ENCODE results near the gene BRD1.
A peak's percentile ranks its signal among the peaks of the same experiment; 100 is the strongest.

The BRD1 gene

DNA sequence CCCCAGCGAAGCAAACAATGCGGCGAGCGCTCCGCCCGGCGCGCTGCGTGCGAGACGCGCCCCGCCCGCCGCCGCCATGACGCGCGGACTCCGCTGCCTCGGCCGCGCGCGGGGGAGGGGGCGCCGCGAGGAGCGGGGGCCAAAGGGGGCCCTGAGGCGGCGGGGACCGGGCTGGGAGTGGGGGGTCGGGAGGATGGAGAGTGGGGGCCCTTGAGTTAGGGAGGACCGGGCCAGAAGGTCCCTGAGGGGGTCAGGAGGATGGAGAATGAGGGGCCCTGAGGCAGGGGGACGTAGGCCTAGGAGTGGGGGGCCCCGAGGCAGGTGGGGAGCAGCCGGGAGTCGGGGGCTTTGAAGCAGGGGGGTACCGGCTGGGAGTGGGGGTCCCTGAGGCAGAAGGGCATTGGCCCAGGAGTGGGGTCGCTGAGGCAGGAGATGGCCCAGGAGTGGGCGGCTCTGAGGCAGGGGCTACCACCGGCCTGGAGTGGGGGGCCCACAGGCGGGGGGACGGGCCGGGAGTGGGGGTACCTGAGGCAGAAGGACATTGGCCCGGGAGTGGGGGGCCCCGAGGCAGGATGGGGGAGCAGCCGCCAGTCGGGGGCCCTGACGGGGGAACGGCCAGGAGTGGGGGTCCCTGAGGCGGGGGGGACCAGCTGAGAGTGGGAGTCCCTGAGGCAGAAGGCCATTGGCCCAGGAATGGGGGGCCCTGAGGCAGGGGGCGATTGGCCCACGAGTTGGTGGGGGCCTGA lies at the start of gene BRD1:
BRD1 (minus strand) TSS at position 21 of the 746 bp plus-strand sequence. CDS start 3,556 bp downstream, outside the sequence.
- peak; percentile 42 for DNase-seq

DNA sequence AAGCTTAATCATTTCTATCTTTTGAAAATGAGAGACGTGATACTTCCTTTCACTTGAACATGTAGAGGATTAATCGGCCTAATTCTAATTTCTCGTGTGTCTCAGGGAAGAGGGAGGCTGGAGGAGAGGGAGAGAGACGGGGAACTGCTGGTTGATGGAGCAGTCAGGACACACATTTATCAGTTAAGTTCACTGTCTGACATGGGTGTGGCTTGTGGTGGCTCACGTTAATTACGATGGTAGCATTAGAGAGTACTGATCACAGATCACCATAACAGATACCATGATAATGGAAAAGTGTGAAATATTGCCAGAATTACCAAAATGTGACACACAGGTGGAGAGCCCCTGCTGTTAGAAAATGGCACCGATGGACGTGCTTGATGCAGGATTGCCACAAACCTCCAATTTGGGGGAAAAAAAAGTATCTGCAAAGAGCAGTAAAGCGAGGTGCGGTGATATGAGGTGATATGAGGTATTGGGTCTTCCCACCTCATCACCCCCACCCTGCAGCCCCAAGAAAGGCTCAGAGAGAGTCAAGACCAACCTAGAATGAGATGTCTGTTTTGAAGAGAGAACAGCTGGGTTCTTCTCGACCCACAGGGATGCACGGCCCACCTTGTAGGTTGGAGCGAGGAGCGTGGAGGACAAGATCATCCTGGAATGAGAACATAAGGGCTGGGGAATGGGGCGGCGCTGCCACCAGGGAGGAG lies 45.7 kb upstream of the BRD1 start:
- DNase-seq: no peak

DNA sequence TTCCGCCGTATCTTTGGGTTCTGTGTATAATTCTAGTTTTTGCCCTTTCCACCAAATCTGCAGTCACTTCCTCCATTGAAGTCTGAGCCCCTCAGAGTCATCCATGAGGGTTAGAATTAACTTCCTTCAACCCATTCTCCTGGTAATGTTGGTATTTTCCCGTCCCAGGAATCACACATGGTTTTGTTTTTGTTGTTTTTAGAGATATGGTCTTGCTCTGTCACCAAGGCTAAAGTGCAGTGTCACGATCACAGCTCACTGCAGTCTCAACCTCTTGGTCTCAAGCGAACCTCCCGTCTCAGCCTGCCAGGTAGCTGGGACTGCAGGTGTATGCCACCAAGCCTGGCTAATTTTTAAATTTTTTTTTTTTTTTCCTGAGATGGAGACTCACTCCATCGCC lies 44.7 kb upstream of the BRD1 start:
- DNase-seq: no peak

DNA sequence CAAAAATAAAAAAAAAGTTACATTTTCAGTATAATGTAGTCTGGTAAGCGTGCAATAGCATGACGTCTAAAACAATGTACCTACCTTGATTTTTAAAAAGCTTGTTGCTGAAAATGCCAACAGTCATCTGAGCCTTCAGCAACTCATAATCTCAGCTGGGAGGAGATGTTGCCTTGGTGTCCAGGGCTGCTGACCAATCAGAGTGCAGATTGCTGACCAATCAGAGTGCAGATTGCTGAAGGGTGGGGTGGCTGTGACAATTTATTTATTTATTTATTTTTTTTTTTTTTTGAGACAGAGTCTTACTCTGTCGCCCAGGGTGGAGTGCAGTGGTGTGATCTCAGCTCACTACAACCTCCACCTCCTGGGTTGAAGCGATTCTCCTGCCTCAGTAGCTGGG lies 43.8 kb upstream of the BRD1 start:
- DNase-seq: no peak

DNA sequence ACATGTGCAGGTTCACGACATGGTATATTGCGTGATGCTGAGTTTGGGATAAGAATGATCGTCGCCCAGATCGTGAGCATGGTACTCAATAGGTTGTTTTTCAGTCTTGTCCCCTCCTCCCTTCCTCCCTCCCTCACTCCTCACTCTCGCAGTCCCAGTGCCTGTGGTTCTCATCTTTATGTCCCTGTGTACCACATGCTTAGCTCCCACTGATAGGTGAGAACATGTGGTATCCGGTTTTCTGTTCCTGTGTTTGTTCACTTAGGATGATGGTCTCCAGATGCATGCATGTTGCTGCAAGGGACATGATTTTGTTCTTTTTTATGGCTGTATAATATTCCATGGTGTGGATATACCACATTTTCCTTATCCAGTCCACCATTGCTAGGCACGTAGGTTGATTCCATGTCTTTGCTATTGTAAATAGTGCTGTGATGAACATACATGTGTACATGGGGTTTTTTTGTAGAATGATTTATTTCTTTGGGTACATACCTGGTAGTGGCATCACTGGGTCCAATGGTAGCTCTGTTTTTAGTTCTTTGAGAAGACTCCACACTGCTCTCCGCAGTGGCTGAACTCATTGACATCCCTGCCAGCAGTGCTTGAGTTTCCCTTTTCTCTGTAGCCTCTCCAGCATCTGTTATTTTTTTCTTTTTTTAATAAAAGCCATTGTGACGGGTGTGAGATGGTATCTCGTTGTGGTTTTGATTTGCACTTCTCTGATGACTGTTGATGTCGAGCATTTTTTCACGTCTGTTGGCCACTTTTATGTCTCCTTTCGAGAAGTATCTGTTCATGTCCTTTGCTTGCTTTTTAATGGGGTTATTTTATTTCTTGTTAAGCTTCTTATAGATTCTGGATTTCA lies 42.4 kb upstream of the BRD1 start:
- no peak for DNase-seq

DNA sequence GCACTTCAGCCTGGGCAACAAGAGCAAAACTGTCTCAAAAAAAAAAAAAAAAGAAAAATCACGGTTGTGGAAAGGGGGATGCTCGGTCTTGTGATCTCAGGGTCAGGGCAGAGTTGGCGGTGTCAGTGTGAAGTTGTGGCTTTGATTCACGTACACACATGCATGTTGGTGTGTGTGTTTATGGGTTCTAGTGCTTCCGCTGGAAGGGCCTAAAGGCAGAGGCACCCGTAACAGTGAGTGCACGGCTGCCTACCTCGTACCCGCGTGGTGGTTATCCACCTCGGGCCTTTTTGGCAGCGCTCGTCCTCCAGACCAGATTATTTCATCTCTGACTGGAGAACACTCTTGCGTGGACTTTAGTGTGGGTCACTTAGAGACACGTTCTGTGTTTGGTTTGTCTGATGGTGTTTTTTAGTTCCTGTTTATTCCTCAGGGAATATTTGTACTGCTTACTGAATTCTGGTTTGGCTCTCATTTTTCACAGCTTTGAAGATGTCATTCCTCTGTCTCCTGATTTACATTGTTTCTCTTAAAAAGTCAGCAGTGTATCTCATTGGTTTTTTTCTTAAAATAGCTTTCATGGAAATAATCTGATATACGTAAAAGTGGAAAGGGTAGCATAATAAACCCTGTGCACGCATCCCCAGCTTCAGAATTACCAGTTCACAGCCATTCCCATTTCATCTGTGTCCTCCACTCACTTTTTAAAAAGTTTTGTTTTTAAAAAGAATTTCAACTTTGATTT lies 41.6 kb upstream of the BRD1 start:
- no peak for DNase-seq

DNA sequence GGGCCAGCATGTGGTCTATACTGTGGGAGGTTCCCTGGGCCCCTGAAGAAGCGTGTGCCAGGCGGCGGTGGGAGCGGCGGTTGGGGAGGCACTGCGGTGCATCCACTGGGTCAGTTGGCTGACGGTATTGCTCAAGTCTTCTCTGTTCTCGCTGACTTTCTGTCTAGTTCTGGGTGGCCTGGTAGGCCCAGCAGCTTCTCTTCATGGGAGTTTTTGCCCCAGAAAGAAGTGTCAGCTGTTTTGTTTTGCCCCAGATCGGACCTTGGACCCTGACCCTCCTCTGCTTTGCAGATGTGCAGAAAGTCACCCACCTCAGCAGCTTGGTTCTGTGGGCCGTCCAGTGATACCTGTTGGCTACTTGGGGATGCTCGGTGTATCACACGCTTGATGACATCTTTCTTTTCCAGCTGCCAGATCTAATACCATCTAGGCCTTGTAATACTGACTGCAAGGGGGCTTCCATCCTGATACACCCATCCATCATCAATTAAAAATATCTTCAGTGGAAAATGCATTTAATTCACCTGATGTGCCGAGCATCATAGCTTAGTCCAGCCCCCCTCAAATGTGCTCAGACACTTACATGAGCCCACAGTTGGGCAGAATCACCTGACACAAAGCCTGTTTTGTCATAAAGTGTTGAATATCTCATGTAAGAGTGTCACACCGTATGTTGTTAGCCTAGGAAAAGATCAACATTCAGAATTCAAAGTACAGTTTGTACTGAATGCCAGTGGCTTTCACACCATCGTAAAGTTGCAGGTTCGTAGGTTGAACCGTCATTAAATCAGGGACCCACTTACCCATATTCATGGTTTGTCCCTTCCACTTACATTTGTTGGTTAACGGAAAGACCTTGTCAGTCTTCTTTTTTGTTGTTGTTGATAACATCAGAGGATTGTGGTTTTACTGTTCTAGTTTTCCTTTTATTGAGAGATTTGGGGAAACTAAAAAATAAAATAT lies 39.9 kb upstream of the BRD1 start:
- no peak for DNase-seq

DNA sequence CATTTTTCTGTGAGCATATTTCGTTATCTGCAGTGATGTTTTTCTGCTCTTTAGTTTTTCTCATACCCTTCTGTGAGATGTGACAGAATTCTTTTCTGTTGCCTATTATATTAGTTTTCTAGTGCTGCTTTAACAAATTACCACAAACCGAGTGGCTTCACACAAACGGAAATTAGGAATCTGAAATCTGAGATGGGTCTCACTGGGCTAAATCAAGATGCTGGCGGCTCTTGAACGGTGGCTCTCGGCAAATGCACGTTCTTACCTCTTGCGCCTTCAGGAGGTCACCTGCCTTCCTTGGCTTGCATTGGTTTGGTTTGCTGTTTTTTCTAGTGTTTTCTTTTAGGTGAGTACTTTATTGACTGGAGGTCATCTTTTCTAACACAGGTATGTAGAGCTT lies 39.0 kb upstream of the BRD1 start:
- DNase-seq: no peak

DNA sequence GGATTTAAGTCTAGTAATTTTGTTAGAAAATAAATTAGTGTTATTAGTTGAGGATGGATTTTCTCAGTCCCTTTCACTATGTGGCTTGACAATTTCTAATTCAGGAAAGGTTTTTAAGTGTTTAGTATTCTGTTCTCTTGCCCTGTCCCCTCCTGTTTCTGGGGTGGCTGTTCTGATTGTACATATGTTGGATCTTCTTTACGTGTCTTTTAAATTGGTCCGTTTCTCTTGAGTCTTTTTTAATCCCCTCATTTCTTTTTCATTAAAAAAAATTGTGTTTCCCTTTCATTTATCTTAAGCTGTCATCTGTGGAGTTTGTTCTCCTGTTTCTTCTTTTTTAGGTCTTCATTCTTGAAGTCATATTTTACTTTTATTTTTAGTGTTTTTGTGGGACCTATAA lies 38.5 kb upstream of the BRD1 start:
- no peak for DNase-seq

DNA sequence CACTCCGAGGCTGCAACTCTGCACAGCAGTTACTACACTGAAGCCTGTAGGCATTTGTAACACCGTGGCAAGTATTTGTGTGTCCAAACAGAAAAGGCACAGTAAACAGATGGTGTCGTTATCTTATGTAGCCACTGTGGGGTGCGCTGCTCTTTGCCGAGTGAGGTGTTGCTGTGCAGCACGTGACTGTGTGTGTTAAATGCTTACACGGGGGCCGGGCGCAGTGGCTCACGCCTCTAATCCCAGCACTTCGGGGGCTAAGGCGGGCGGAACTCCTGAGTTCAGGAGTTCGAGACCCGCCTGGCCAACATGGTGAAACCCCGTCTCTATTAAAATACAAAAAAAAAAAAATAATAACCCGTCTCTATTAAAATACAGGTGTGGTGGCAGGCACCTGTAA lies 37.5 kb upstream of the BRD1 start:
- no peak for DNase-seq

DNA sequence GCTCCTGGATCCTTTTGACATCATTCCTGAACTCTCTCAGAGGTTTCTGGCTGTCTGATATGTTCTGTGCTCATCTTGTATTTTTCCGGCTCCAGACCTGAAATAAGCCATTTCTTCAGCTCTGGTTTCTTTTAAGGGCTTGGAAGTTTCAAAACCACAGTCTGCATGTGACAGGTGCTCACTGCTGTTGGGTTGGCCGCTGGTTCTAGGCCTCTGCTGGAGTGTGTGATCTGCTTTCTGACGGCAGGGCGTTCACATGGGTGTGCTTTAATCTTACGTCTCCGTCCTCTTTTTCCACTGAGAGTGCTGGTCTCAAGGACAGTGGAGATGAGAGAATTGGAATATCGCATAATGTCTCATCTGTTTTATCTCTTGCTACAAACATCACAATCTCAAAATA lies 36.3 kb upstream of the BRD1 start:
- no peak for DNase-seq

DNA sequence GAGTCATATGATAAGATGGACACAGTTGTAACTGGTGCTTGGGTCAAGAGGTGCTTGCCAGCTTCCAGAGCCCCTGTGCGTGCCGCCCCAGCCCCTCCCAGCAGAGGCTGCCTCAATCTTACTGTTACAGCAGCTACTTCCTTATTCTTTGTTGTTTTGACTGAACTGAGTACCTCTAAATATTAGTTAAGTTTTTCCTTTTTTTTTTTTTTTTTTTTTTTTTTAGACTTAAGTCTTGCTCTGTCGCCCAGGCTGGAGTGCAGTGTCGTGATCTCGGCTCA lies 34.8 kb upstream of the BRD1 start:
- no peak for DNase-seq

DNA sequence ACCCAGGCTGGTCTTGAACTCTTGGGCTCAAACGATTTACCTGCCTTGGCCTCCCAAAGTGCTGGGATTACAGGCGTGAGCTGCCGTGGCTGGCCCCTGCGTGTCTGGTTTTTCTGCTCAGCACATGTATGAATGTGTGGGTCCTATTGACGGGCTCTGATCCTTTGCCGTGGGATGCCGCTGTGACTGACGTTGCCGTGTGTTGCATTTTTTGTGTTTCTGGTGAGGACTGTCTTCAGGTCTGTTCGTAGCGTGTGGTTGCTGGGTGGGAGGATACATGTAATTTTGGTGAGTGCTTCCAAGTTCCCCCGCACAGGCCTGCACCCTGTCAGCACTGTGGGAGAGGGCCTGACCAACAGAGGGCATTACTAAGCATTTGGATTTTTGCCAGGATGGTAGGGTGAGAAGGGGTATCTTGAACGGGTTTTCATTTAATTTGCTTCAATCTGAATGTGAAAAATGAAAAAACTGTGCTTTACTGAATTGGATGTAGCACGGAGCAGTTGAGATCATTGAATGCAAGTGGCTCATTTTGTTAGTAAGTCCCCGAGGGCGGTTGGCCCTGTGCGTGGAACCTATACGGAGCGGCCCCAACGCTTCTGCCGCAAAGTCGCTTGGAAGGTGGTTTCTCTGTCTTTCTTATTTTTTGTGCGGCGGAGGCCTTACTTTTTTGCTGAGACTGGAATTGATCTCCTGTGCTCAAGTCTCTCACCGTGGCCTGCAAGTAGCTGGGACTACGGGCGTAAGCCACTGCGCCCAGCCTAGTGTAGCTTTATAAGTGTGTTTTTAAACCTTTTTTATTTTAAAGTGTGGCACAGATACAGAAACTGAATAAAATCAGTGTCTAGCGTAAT lies 34.2 kb upstream of the BRD1 start:
- DNase-seq: no peak

DNA sequence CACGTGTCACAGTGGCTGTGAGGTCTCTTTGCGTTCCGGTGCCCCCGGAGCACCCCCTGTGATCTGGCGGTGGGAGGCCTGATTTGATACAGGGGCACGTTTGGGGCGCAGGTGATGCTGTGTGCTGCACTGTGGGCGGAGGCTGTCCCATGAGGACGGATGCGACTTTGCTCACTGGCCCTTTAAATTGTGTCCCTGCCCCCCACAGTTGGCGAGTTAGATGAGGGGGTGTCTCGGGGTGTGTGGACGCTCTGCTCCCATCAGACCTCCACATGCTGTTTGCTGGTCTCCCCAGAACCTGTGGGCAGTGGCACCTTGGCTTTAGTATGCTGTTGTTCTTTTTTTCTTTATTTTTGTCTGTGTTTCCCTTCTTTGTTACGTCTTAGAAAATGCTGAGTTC lies 31.2 kb upstream of the BRD1 start:
- no peak for DNase-seq

DNA sequence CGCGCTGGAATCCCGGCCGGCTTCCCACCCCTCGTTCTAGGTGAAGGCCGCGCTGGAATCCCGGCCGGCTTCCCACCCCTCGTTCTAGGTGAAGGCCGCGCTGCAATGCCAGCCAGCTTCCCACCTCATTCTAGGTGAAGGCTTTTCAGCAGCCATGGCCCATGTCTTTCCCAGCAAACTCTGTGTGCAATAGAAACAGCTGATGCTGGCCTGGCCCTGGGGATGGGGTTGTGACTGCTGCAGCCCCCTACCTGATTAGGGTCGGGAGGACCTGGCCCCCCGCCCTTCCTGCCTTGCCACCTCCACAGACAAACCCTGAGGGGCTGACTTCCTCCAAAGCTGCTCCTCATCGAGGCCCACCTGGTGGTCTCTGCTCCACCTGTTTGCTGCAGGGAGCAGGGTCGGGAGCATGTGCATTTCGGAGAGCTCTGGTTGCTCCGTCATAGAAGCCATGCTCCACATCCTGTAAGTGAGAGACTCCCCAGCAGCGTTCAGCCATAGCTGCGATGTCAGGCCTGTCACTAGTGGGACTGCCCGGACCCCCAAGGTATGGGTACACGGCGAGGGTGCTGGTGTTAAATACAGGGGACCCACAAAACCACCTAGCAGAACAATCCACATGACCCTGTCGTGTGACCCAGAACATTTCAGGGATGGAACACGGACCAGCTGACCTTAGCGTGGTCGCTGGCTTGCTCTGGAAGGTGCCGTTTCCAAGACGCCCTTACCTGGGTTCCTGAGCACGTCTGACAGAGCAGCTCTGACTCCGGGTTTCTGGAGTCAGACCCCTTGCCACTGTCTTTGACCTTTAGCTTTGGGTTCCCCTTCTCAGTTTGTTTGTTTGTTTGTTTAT lies 29.3 kb upstream of the BRD1 start:
- DNase-seq: no peak

DNA sequence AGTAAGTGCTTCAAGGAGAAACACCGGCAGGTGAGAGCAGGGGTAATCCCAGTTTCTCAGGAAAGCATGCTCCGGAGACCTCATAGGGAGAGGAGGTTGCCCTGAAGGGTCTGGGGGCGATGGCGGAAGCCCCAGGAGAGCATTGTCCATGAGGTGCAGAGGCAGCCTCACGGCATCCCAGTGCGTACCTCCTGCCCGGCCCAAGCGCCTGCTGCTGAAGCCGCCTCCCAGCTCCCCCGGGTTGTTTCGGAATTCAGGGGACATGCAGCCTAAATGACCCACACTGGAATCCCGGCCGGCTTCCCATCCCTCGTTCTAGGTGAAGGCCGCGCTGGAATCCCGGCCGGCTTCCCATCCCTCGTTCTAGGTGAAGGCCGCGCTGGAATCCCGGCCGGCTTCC lies 28.7 kb upstream of the BRD1 start:
- no peak for DNase-seq

DNA sequence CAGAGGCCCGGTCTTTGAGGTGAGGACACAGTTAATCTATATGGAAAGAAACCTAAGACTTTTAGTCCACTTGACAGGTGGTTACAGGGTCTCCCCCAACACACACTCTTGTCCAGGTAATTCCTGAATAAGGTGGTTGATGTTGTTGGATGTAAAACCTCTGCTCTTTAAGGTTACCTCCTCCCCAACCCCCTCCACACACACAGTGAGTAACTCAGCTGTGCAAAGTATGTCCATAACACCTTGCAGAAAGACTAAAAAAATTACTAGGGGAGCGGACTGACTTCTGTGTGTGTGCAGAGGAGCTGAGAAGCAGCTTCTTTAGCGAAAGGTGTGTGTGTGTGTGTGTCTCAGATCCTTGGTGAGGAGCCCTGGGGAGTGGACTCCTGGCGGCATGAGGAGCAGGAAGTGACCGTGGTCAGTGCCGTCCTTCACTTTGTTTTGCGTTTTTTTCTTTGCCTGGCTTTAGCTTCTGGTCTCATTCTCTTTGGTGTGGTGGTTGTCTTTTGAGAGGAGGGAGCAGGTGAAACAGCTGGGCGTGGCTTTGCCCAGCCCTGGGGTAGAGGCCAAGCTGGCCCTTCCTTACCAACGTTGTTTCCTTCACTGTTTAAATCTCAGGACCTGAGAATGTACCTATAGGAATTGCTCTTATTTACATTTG lies 27.7 kb upstream of the BRD1 start:
- no peak for DNase-seq

DNA sequence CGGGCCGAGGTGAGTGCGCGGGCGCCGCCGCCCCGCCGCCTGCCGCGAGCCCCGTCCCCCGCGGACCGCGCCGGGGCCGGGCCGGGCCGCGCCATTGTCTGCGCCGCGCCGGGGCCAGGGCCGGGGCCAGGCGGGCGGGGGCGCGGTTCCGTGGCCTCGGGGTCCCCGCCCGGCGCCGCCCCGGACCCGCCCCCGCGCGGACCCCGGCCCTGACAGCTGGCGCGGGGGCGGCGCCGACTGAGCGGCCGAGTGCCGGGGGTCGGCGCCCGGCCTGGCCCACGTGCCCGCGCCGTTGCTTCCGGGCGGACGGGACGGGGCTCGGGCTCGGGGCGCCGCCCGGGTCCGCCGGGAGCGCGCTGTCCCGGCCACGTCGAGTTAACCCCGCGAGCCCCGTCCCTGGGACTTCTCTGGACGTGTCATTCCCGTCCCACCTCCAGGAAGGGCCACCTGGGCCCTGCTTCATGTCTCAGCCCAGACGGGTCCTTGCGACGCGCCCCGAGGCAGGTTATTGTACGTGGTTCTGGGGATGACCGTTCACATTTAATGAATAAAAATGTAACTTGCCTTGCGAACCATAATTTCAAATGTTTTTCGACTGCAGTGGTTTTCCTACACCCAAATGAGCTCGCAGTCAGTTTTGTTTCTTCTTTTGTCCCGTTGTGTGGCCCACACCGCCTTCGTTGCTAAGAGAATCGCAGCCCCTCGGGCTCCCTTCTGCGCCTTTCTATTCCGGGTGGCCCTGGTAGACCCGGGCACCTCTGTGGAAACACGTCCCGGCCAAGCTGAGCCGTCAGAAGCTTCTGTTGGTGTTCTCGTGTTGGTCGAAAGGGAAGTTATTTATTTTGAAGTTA lies 26.5 kb upstream of the BRD1 start:
- no peak for DNase-seq

Measured in NCI-H2171 (cell line).